ENCODE measurements around the gene RERE. TPM values are rescaled to one million over a fixed set of nuclear protein-coding genes. Genes with fewer than 3 reads are reported as not detected.

RERE gene
- total and polyA plus RNA-seq, 2 experiments from 2014 or later, result 39.8 to 62.8 TPM

- H4K20me1 ChIP-seq (ENCODE audit: insufficient read depth, poor library complexity, severe bottlenecking), result peaks cover 58% of the 10 kb centered on the region
Observed at GRCh38 chr1:8364528-8365442, 452.7 kb downstream of the RERE start.

GRCh38 chr1:8363767-8364301 lies 453.6 kb downstream of the RERE start:
- Histone ChIP-seq H3K4me3 (no peak overlapping the region), H3K4me1 (ENCODE audit: insufficient read depth) (peaks cover 27% of the 10 kb centered on the region), H3K9me3 (ENCODE audit: low read depth) (no peaks in the 10 kb centered on the region), H3K36me3 (replicated peaks; ENCODE audit: insufficient read depth, low read depth) (no peaks in the 10 kb centered on the region), H4K20me1 (ENCODE audit: insufficient read depth, poor library complexity, severe bottlenecking) (peaks cover 51% of the 10 kb centered on the region), H3K9me2 (replicated peaks; ENCODE audit: insufficient read depth) (no peaks in the 10 kb centered on the region), H2AFZ (no peak overlapping the region), H3K79me2 (peaks cover 63% of the 10 kb centered on the region), H3K4me2 (no peak overlapping the region), H3K27ac (no peak overlapping the region), H3K27me3 (no peaks in the 10 kb centered on the region)
- 88% methylated on average over 18 of the region's 18 CpGs for WGBS (ENCODE audit: low lambda C conversion rate, missing lambda C conversion rate)
- TF ChIP-seq EZH2phosphoT487 (IDR thresholded peaks at IDR 0.05; ENCODE audit: low read depth, severe bottlenecking, unreplicated experiment) (no peak), CTCF (IDR thresholded peaks at IDR 0.05; ENCODE audit: poor library complexity) (no peak), EZH2 (IDR thresholded peaks at IDR 0.05; ENCODE audit: borderline replicate concordance) (no peak)
- DNase-seq (ENCODE audit: low spot score), result no peak

More at GRCh38 chr1:8364528-8365442, 452.7 kb downstream of the RERE start:
- peaks cover 72% of the 10 kb centered on the region for H3K79me2 ChIP-seq
- H3K9me2 ChIP-seq (replicated peaks; ENCODE audit: insufficient read depth), result no peaks in the 10 kb centered on the region
- no peak overlapping the region for H3K4me2 ChIP-seq
- TF ChIP-seq EZH2phosphoT487 (IDR thresholded peaks at IDR 0.05; ENCODE audit: low read depth, severe bottlenecking, unreplicated experiment) (no peak), EZH2 (IDR thresholded peaks at IDR 0.05; ENCODE audit: borderline replicate concordance) (no peak), CTCF (IDR thresholded peaks at IDR 0.05; ENCODE audit: poor library complexity) (no peak)
- DNase-seq (ENCODE audit: low spot score), result no peak
- no peaks in the 10 kb centered on the region for H3K9me3 ChIP-seq (ENCODE audit: low read depth)
- no peaks in the 10 kb centered on the region for H3K36me3 ChIP-seq (replicated peaks; ENCODE audit: insufficient read depth, low read depth)
- no peak overlapping the region for H2AFZ ChIP-seq
- no peak overlapping the region for H3K27ac ChIP-seq
- H3K4me3 ChIP-seq, result no peak overlapping the region
- no peaks in the 10 kb centered on the region for H3K27me3 ChIP-seq
- H3K4me1 ChIP-seq (ENCODE audit: insufficient read depth), result peaks cover 27% of the 10 kb centered on the region
- WGBS (ENCODE audit: low lambda C conversion rate, missing lambda C conversion rate), result 90% methylated on average over 28 of the region's 29 CpGs

GRCh38 chr1:8363186-8363766 lies 454.2 kb downstream of the RERE start:
- Histone ChIP-seq H3K36me3 (replicated peaks; ENCODE audit: insufficient read depth, low read depth) (no peaks in the 10 kb centered on the region), H3K4me1 (ENCODE audit: insufficient read depth) (peaks cover 27% of the 10 kb centered on the region), H3K27ac (no peak overlapping the region), H3K9me2 (replicated peaks; ENCODE audit: insufficient read depth) (no peaks in the 10 kb centered on the region), H3K4me3 (no peak overlapping the region), H3K79me2 (peaks cover 57% of the 10 kb centered on the region), H3K9me3 (ENCODE audit: low read depth) (no peaks in the 10 kb centered on the region), H4K20me1 (ENCODE audit: insufficient read depth, poor library complexity, severe bottlenecking) (peaks cover 46% of the 10 kb centered on the region), H3K27me3 (no peaks in the 10 kb centered on the region), H2AFZ (no peak overlapping the region), H3K4me2 (no peak overlapping the region)
- no peak for TF ChIP-seq CTCF (IDR thresholded peaks at IDR 0.05; ENCODE audit: poor library complexity)
- no peak for TF ChIP-seq EZH2phosphoT487 (IDR thresholded peaks at IDR 0.05; ENCODE audit: low read depth, severe bottlenecking, unreplicated experiment)
- TF ChIP-seq EZH2 (IDR thresholded peaks at IDR 0.05; ENCODE audit: borderline replicate concordance), result no peak
- DNase-seq (ENCODE audit: low spot score), result no peak
- 80% methylated on average over 8 of the region's 8 CpGs for WGBS (ENCODE audit: low lambda C conversion rate, missing lambda C conversion rate)

Data from hepatocyte (in vitro differentiated cells).